ENCODE data around the gene RARRES2.

Gene RARRES2

GRCh38 chr7:150335774-150336112 is 5.7 kb downstream of the RARRES2 start:
- POLR2A ChIA-PET = interaction anchor here (1.2 to 1.3 kb wide), 2 partner anchors 12 to 43 kb away, joined by 5 to 7 read pairs; partner anchors contain the start of genes ACTR3C and LRRC61
- DNase-seq (ENCODE audit: extremely low spot score) = no peak
- TF ChIP-seq FOXA1 (IDR thresholded peaks at IDR 0.05) = no peak
- no peak for TF ChIP-seq ELF4 (IDR thresholded peaks at IDR 0.05)
- no peak for TF ChIP-seq SUZ12 (IDR thresholded peaks at IDR 0.05)
- TF ChIP-seq BHLHE40 (IDR thresholded peaks at IDR 0.05; ENCODE audit: borderline replicate concordance) = no peak
- no peak for TF ChIP-seq CTBP1 (IDR thresholded peaks at IDR 0.05; ENCODE audit: borderline replicate concordance)
- no peak for TF ChIP-seq FOXM1 (IDR thresholded peaks at IDR 0.05; ENCODE audit: borderline replicate concordance)
- TF ChIP-seq ZNF384 (IDR thresholded peaks at IDR 0.05) = no peak
- no peak for TF ChIP-seq FOXK2 (IDR thresholded peaks at IDR 0.05)
- no peak for TF ChIP-seq LEF1 (IDR thresholded peaks at IDR 0.05; ENCODE audit: borderline replicate concordance)
- TF ChIP-seq L3MBTL2 (conservative IDR thresholded peaks at IDR 0.05) = no peak
- no peak for TF ChIP-seq TARDBP (IDR thresholded peaks at IDR 0.05)
- TF ChIP-seq ARNT (IDR thresholded peaks at IDR 0.05) = no peak
- TF ChIP-seq, protein P1, sequence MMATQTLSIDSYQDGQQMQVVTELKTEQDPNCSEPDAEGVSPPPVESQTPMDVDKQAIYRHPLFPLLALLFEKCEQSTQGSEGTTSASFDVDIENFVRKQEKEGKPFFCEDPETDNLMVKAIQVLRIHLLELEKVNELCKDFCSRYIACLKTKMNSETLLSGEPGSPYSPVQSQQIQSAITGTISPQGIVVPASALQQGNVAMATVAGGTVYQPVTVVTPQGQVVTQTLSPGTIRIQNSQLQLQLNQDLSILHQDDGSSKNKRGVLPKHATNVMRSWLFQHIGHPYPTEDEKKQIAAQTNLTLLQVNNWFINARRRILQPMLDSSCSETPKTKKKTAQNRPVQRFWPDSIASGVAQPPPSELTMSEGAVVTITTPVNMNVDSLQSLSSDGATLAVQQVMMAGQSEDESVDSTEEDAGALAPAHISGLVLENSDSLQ (IDR thresholded peaks at IDR 0.05) = no peak
- no peak for TF ChIP-seq NFRKB (IDR thresholded peaks at IDR 0.05)
- TF ChIP-seq SP1 (IDR thresholded peaks at IDR 0.05) = no peak
- TF ChIP-seq HDGF (IDR thresholded peaks at IDR 0.05; ENCODE audit: borderline replicate concordance) = no peak
- CTCF ChIA-PET = no interaction called here

DNA sequence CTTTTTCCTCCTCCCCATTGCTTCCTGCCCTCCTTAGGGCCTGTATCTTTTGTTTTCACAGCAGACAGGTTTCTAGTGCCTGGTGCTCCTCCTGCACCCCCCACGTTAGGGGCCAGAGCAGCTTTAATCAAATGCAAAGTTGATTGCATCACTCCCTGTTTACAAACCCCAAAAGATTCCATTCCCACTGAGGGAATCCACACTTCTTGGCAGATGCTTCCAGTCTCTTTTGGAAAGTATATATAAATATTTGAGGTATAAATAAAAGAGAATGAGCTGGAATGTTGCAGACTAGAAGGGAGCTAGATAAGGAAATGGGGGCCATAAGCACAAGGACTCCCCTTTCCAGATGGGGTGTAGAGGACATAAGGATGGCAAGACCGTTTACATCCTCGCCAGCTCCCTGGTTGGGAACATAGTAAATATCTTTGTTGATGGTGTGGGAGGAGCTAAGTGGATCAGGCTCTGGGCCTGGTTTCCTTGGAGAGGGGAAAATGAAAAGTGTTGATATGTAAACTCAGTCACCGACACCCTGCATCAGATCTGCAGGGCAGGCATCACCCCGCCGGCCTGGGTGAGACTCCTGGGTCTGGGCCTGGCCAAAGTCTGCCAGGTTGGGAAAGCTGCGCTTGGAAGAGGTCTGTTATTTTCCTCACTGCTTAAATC is 6.2 kb downstream of the RARRES2 start:
- POLR2A ChIA-PET = interaction anchor here (0.5 to 1.5 kb wide), 4 partner anchors 12 to 43 kb away, joined by 3 to 7 read pairs (median 4); partner anchors contain the start of genes ACTR3C and LRRC61
- DNase-seq (ENCODE audit: extremely low spot score) = no peak
- TF ChIP-seq SP1 (IDR thresholded peaks at IDR 0.05) = no peak
- TF ChIP-seq SUZ12 (IDR thresholded peaks at IDR 0.05) = no peak
- no peak for TF ChIP-seq ARNT (IDR thresholded peaks at IDR 0.05)
- no peak for TF ChIP-seq TARDBP (IDR thresholded peaks at IDR 0.05)
- TF ChIP-seq BHLHE40 (IDR thresholded peaks at IDR 0.05; ENCODE audit: borderline replicate concordance) = no peak
- TF ChIP-seq ZNF384 (IDR thresholded peaks at IDR 0.05) = no peak
- TF ChIP-seq LEF1 (IDR thresholded peaks at IDR 0.05; ENCODE audit: borderline replicate concordance) = no peak
- CTCF ChIA-PET = no interaction called here

DNA sequence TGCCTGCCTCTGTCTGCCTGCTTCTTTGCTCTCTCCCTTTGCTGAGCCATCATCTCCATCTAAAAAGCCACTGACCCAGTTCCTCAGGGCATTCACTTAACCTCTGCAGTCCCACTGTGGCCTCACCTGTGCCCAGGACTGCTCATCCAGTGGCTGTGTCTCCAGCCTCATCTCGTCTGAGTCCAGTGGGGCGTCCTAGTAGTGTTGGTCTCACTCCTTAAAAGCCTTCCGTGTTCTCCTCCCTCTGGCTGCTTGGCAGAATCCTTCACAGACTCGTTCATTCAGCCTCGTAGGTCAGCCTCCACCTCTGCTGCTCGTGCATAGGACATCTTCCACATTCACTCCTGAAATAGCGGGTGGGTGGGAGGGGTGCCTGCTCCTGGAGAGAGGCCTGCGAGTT is 7.3 kb downstream of the RARRES2 start:
- DNase-seq (ENCODE audit: extremely low spot score) = no peak
- POLR2A ChIA-PET = interaction anchor here (1.5 kb wide), 1 partner anchor 14 kb away, joined by 4 read pairs; no protein-coding TSS in a partner anchor
- CTCF ChIA-PET = no interaction called here
- no peak for TF ChIP-seq ARNT (IDR thresholded peaks at IDR 0.05)
- TF ChIP-seq NFRKB (IDR thresholded peaks at IDR 0.05) = no peak
- no peak for TF ChIP-seq FOXK2 (IDR thresholded peaks at IDR 0.05)
- TF ChIP-seq SP1 (IDR thresholded peaks at IDR 0.05) = no peak
- TF ChIP-seq, protein P1 (IDR thresholded peaks at IDR 0.05) = no peak
- TF ChIP-seq LEF1 (IDR thresholded peaks at IDR 0.05; ENCODE audit: borderline replicate concordance) = no peak
- TF ChIP-seq FOXA1 (IDR thresholded peaks at IDR 0.05) = no peak
- no peak for TF ChIP-seq BHLHE40 (IDR thresholded peaks at IDR 0.05; ENCODE audit: borderline replicate concordance)
- TF ChIP-seq ELF4 (IDR thresholded peaks at IDR 0.05) = no peak
- TF ChIP-seq CTBP1 (IDR thresholded peaks at IDR 0.05; ENCODE audit: borderline replicate concordance) = no peak
- TF ChIP-seq ZNF384 (IDR thresholded peaks at IDR 0.05) = no peak
- no peak for TF ChIP-seq SUZ12 (IDR thresholded peaks at IDR 0.05)
- TF ChIP-seq FOXM1 (IDR thresholded peaks at IDR 0.05; ENCODE audit: borderline replicate concordance) = no peak
- no peak for TF ChIP-seq HDGF (IDR thresholded peaks at IDR 0.05; ENCODE audit: borderline replicate concordance)
- TF ChIP-seq L3MBTL2 (conservative IDR thresholded peaks at IDR 0.05) = no peak
- no peak for TF ChIP-seq TARDBP (IDR thresholded peaks at IDR 0.05)

- CTCF ChIA-PET = no interaction called here
- DNase-seq (ENCODE audit: extremely low spot score) = no peak
- POLR2A ChIA-PET = no interaction called here
- TF ChIP-seq FOXA1 (IDR thresholded peaks at IDR 0.05) (no peak), ELF4 (IDR thresholded peaks at IDR 0.05) (no peak), FOXK2 (IDR thresholded peaks at IDR 0.05) (no peak), L3MBTL2 (conservative IDR thresholded peaks at IDR 0.05) (no peak), CTBP1 (IDR thresholded peaks at IDR 0.05; ENCODE audit: borderline replicate concordance) (no peak), BHLHE40 (IDR thresholded peaks at IDR 0.05; ENCODE audit: borderline replicate concordance) (no peak), ZNF384 (IDR thresholded peaks at IDR 0.05) (no peak)
- TF ChIP-seq, protein P1 (IDR thresholded peaks at IDR 0.05) = no peak
Observed at GRCh38 chr7:150333659-150334058, 7.8 kb downstream of the RARRES2 start.

DNA sequence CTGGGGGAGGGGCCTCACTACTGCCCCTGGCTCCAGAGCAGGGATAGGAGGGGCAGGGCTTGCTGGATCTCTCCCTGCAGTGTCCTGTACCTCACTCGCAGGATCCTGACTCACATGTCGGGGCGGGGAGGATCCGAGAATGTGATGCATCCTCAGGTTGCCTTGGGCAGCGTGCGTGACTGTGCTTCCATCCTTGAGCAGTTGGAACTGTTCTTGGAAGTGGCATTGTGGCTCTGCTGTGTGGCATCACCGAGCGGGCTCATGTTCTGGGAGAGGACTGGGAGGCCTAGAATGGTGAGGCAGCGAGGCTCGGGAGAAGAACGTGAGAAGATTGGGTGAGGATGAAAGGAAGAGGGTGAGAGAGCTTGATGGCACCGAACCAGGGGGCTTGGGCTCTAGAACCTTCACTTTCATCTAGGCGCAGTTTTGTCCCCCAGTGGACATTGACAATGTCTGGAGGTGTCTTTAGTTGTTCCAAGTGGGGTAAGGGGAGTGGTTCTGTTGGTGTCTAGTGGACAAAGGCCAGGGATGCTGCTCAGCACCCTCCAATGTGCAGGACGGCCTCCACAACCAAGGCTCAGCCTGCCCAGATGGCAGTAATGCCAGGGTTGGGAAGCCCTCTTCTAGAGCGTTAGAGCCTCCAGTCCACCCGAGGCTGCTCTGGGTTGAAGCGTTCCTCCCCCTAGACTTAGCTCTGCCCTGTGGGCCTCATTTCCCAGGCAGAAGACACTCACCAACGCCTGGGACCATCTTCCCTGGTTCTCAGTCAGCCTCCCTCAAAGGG is 8.4 kb downstream of the RARRES2 start:
- ChIA-PET POLR2A (interaction anchor here (1.9 kb wide), 1 partner anchor 10 kb away, joined by 5 read pairs; the partner anchor contains the start of genes ACTR3C and LRRC61), CTCF (no interaction called here)
- peak; percentile 6 for DNase-seq (ENCODE audit: extremely low spot score)
- TF ChIP-seq ARNT (IDR thresholded peaks at IDR 0.05) (no peak), ELF4 (IDR thresholded peaks at IDR 0.05) (no peak), SP1 (IDR thresholded peaks at IDR 0.05) (no peak), FOXM1 (IDR thresholded peaks at IDR 0.05; ENCODE audit: borderline replicate concordance) (no peak), TARDBP (IDR thresholded peaks at IDR 0.05) (no peak), CTBP1 (IDR thresholded peaks at IDR 0.05; ENCODE audit: borderline replicate concordance) (no peak), SUZ12 (IDR thresholded peaks at IDR 0.05) (no peak), HDGF (IDR thresholded peaks at IDR 0.05; ENCODE audit: borderline replicate concordance) (no peak), FOXK2 (IDR thresholded peaks at IDR 0.05) (no peak), ZNF384 (IDR thresholded peaks at IDR 0.05) (no peak), NFRKB (IDR thresholded peaks at IDR 0.05) (no peak), L3MBTL2 (conservative IDR thresholded peaks at IDR 0.05) (no peak)
- TF ChIP-seq, protein P1 (IDR thresholded peaks at IDR 0.05) = no peak

Data from HEK293T (cell line).